Sciatic nerve (tissue), 2 donors: ENCODE results near the gene TMEM18. TPM values are rescaled to one million over a fixed set of nuclear protein-coding genes. Genes with fewer than 3 reads are reported as not detected.
"Not testable (repeated sequence)": the region's sequence is repeated elsewhere in the genome, so short reads cannot be mapped to it uniquely, and the experiment has no call there.

Experiments used
- ATAC-seq: fragments of 200-7000 bp; cut with Tn5 transposase; one replicate; pipeline ENCODE4 v1.9.1; 2020; ENCODE audit warnings: mild to moderate bottlenecking, moderate library complexity
- DNase-seq: peaks from one replicate; pipeline ENCODE4 v3.0.0-alpha.2; 2020; ENCODE audit warnings: low spot score
- intact Hi-C: fragments of 100-400 bp; cut with DNase I; formaldehyde crosslinking; loops from one replicate; pipeline ENCODE4 v1.14.2; 2022
- total RNA-seq: library from RNA; stranded (reverse); fragmentation: NEBNext Ultra II Directional; extraction: Animal tissue kit (Norgen Biotek cat#: 25700); gene quantifications from one replicate; pipeline ENCODE4 v1.2.1, GENCODE V29; 2021
- donor health status: DM: no; HTN: no; CAD: no.
- donor health status: DM: no; HTN: no; CAD: no.

The TMEM18 gene
- total RNA-seq, 1 donor from 2014 or later: 27.0 TPM

GRCh38 chr2:694906-695510 is 17.8 kb upstream of the TMEM18 start:
- DNase-seq (no peak), ATAC-seq (peak; percentile 23)
- intact Hi-C loops: no loop called here

- intact Hi-C loops: no loop called here
- ATAC-seq (no peak), DNase-seq (no peak)
These were observed 17.0 kb upstream of the TMEM18 start for GRCh38 chr2:694174-694573.

- intact Hi-C loops: no loop called here
- no peak for DNase-seq
These were observed 16.4 kb upstream of the TMEM18 start for GRCh38 chr2:693606-694005.

GRCh38 chr2:692767-693166 is 15.6 kb upstream of the TMEM18 start:
- intact Hi-C loops: no loop called here
- DNase-seq: no peak
- ATAC-seq: no peak

More at GRCh38 chr2:693606-694005, 16.4 kb upstream of the TMEM18 start:
- no peak for ATAC-seq

GRCh38 chr2:691821-692761 is 14.9 kb upstream of the TMEM18 start:
- intact Hi-C loops: no loop called here
- DNase-seq (no peak), ATAC-seq (no peak)

- DNase-seq: no peak
- intact Hi-C loops: no loop called here
- no peak for ATAC-seq
These were observed 13.6 kb upstream of the TMEM18 start for GRCh38 chr2:690799-691198.

- peak; percentile 52 for ATAC-seq
- intact Hi-C loops: no loop called here
- no peak for DNase-seq
These were observed 12.8 kb upstream of the TMEM18 start for GRCh38 chr2:689877-690510.

GRCh38 chr2:689237-689636 is 12.0 kb upstream of the TMEM18 start:
- DNase-seq (no peak), ATAC-seq (no peak)
- intact Hi-C loops: no loop called here

GRCh38 chr2:688504-689076 is 11.4 kb upstream of the TMEM18 start:
- ATAC-seq: no peak
- no peak for DNase-seq
- intact Hi-C loops: no loop called here

GRCh38 chr2:685421-685820 is 8.2 kb upstream of the TMEM18 start:
- intact Hi-C loops: no loop called here
- no peak for ATAC-seq

GRCh38 chr2:684913-685312 is 7.7 kb upstream of the TMEM18 start:
- DNase-seq, intact Hi-C loops, ATAC-seq: not testable (repeated sequence)

More at GRCh38 chr2:685421-685820, 8.2 kb upstream of the TMEM18 start:
- DNase-seq: no peak

- DNase-seq (no peak), ATAC-seq (no peak)
- intact Hi-C loops: no loop called here
These were observed 5.0 kb upstream of the TMEM18 start for GRCh38 chr2:682226-682625.

- no peak for DNase-seq
- intact Hi-C loops: no loop called here
- no peak for ATAC-seq
These were observed 4.1 kb upstream of the TMEM18 start for GRCh38 chr2:681312-681711.

- no peak for DNase-seq
- ATAC-seq: no peak
- intact Hi-C loops: no loop called here
These were observed 3.3 kb upstream of the TMEM18 start for GRCh38 chr2:680496-680895.

- DNase-seq (no peak), ATAC-seq (no peak)
- intact Hi-C loops: no loop called here
These were observed 1.8 kb upstream of the TMEM18 start for GRCh38 chr2:678964-679363.

GRCh38 chr2:677959-678550 is 849 bp upstream of the TMEM18 start:
- no peak for DNase-seq
- no peak for ATAC-seq
- intact Hi-C loops: no loop called here

GRCh38 chr2:676647-677055 is 555 bp downstream of the TMEM18 start:
- DNase-seq (peak; percentile 100), ATAC-seq (peak; percentile 92)
- intact Hi-C loops: no loop called here

- ATAC-seq: peak; percentile 54
- DNase-seq: peak; percentile 81
- intact Hi-C loops: no loop called here
These were observed 1.1 kb downstream of the TMEM18 start for GRCh38 chr2:675982-676646.

- ATAC-seq (no peak), DNase-seq (no peak)
- intact Hi-C loops: no loop called here
These were observed 1.7 kb downstream of the TMEM18 start for GRCh38 chr2:675460-675859.
